Endothelial cell of umbilical vein (primary cell): ENCODE measurements around the gene SETD6. TPM values are rescaled to one million over a fixed set of nuclear protein-coding genes. Genes with fewer than 3 reads are reported as not detected.

Source experiments
- BruUV-seq: library from RNA; stranded (reverse); fragments of 400-500 nt; replicated peaks from 2 replicates; lab custom pipeline; 2021; lab: Mats Ljungman, UMichigan
- CTCF ChIA-PET: fragments of 300-600, 350-600 bp; sonication (Branson Sonifier 250); formaldehyde crosslinking; loops from one replicate; lab custom pipeline; 2021; ENCODE audit warnings: antibody characterized with exemption, inconsistent platforms; lab: Charles Lee
- POLR2A ChIA-PET: fragments of 300-600, 350-600 bp; sonication (Branson Sonifier 250); formaldehyde crosslinking; loops from one replicate; lab custom pipeline; 2021; ENCODE audit warnings: antibody characterized with exemption, inconsistent platforms; lab: Charles Lee
- DNase-seq: peaks from one replicate; pipeline ENCODE4 v3.0.0-alpha.2; 2011; ENCODE audit warnings: low read depth, low spot score
- FAIRE-seq: peaks from 2 replicates; lab custom pipeline; 2011; peaks lifted over from hg19 to GRCh38; lab: Jason Lieb, UNC
- H2AFZ ChIP-seq: 2 replicates; pipeline ENCODE4 v1.6.0; 2012; ENCODE audit warnings: low read depth, low read length, control low read depth, inconsistent platforms
- H3K27ac ChIP-seq: 2 replicates; pipeline ENCODE4 v1.5.1; 2011; ENCODE audit warnings: low read depth, mild to moderate bottlenecking, control low read depth, low read length, moderate library complexity; ENCODE audit not compliant: insufficient read depth
- H3K27me3 ChIP-seq, 2 experiments: 2 replicates each; pipeline versions ENCODE4 v1.6.0 to v1.6.1; 2011; ENCODE audit warnings: low read length in 2 of 2, mixed read lengths in 1 of 2; ENCODE audit not compliant: control insufficient read depth in 2 of 2, insufficient read depth in 2 of 2
- H3K36me3 ChIP-seq, 2 experiments: 2 replicates in 1 of 2; 3 replicates in 1 of 2; pipeline ENCODE4 v1.5.1; 2011; ENCODE audit warnings: low read length in 2 of 2, mild to moderate bottlenecking in 1 of 2, moderate library complexity in 1 of 2; ENCODE audit not compliant: control insufficient read depth in 2 of 2, insufficient read depth in 2 of 2; ENCODE audit errors: extremely low read depth in 1 of 2
- H3K4me1 ChIP-seq: 3 replicates; pipeline ENCODE4 v1.5.1; 2011; ENCODE audit warnings: mild to moderate bottlenecking, low read length; ENCODE audit not compliant: control insufficient read depth, insufficient read depth; ENCODE audit errors: extremely low read depth
- H3K4me2 ChIP-seq: 2 replicates; pipeline ENCODE4 v1.6.1; 2011; ENCODE audit warnings: low read length, control low read depth, mixed read lengths; ENCODE audit not compliant: insufficient read depth
- H3K4me3 ChIP-seq, 3 experiments: fragments of 200-600 bp in 1 of 3; sonication (generic), shearing (Covaris generic) in 1 of 3; replicated peaks in 1 of 3; 2 replicates each; pipeline ENCODE4 v1.5.1; 2011 to 2016; ENCODE audit warnings: control low read depth in 3 of 3, low read length in 3 of 3, mild to moderate bottlenecking in 2 of 3, inconsistent platforms in 1 of 3, low read depth in 1 of 3, moderate library complexity in 1 of 3; ENCODE audit not compliant: insufficient read depth in 1 of 3
- H3K79me2 ChIP-seq: 2 replicates; pipeline ENCODE4 v1.6.0; 2012; ENCODE audit warnings: low read length, inconsistent platforms; ENCODE audit not compliant: control insufficient read depth, insufficient read depth
- H3K9ac ChIP-seq: replicated peaks from 2 replicates; pipeline ENCODE3; 2011; ENCODE audit warnings: low read length, control low read depth; ENCODE audit not compliant: insufficient read depth; ENCODE audit errors: extremely low read depth
- H3K9me1 ChIP-seq: replicated peaks from 3 replicates; pipeline ENCODE4 v1.6.0; 2011; ENCODE audit warnings: mild to moderate bottlenecking, low read length; ENCODE audit not compliant: control insufficient read depth, insufficient read depth; ENCODE audit errors: extremely low read depth
- H3K9me3 ChIP-seq: replicated peaks from 2 replicates; pipeline ENCODE4 v1.5.1; 2012; ENCODE audit warnings: low read length, inconsistent platforms; ENCODE audit not compliant: control insufficient read depth, insufficient read depth
- H4K20me1 ChIP-seq: replicated peaks from 2 replicates; pipeline ENCODE3; 2011; ENCODE audit warnings: mild to moderate bottlenecking, low read length; ENCODE audit not compliant: control insufficient read depth, insufficient read depth; ENCODE audit errors: extremely low read depth
- EZH2 ChIP-seq: IDR thresholded peaks from 2 replicates; pipeline ENCODE4 v1.6.1; 2012; ENCODE audit warnings: borderline replicate concordance, low read depth, mild to moderate bottlenecking, moderate library complexity, low read length, inconsistent platforms; ENCODE audit not compliant: severe bottlenecking
- FOS ChIP-seq: IDR thresholded peaks from 2 replicates; pipeline ENCODE4 v1.6.1; 2011; ENCODE audit warnings: mild to moderate bottlenecking, low read length, moderate library complexity, borderline replicate concordance; ENCODE audit not compliant: insufficient read depth
- GATA2 ChIP-seq: IDR thresholded peaks from 2 replicates; pipeline ENCODE4 v1.7.0; 2011; ENCODE audit warnings: low read depth, mild to moderate bottlenecking, moderate library complexity, mixed read lengths, low read length; ENCODE audit not compliant: insufficient read length, insufficient read depth
- JUN ChIP-seq: IDR thresholded peaks from 2 replicates; pipeline ENCODE4 v1.6.1; 2011; ENCODE audit warnings: borderline replicate concordance, low read depth; ENCODE audit not compliant: insufficient read length, insufficient read depth
- MYC ChIP-seq: IDR thresholded peaks from one replicate; pipeline ENCODE4 v1.6.1; 2011; ENCODE audit warnings: mild to moderate bottlenecking, low read depth, low read length
- POLR2A ChIP-seq: IDR thresholded peaks from 2 replicates; pipeline ENCODE4 v1.6.1; 2012; ENCODE audit warnings: low read depth, mild to moderate bottlenecking, control low read depth, low read length
- POLR2AphosphoS5 ChIP-seq: IDR thresholded peaks from 2 replicates; pipeline ENCODE4 v1.6.1; 2012; ENCODE audit warnings: low read depth, mild to moderate bottlenecking, control low read depth, low read length, moderate library complexity; ENCODE audit not compliant: insufficient read depth
- dilution Hi-C: fragments of 300-500 bp; cut with MboI; formaldehyde crosslinking; loops from one replicate; pipeline ENCODE4 v1.15.0; 2019; ENCODE audit warnings: low sequenced_read_pairs; ENCODE audit not compliant: extremely low pct_ligation_motif_present
- intact Hi-C: fragments of 100-400 bp; cut with micrococcal nuclease; formaldehyde crosslinking; loops from one replicate; pipeline ENCODE4 v1.10.0; 2022
- polyA plus RNA-seq, 4 experiments: library from polyadenylated mRNA; depleted of rRNA in 3 of 4; stranded (reverse) in 3 of 4; unstranded in 1 of 4; fragments of >200 nt; gene quantifications; 2 replicates each; pipeline versions ENCODE4 v1.2.1 to v1.2.3, GENCODE V29; 2011 to 2012; ENCODE audit warnings: missing spikeins in 1 of 4
- total RNA-seq: library from RNA; stranded (reverse); gene quantifications from 2 replicates; pipeline ENCODE4 v1.2.3, GENCODE V29; 2021
- TF ChIP-seq, protein P1 (sequence below): IDR thresholded peaks from 2 replicates; pipeline ENCODE4 v1.6.1; 2011; ENCODE audit not compliant: insufficient read depth, insufficient read length
- TF ChIP-seq, protein P2 (sequence below), 2 donors: IDR thresholded peaks; 1 replicate in 1 of 2; 2 replicates in 1 of 2; pipeline ENCODE4 v1.5.1; 2011; ENCODE audit warnings: low read length in 2 of 2, mild to moderate bottlenecking in 2 of 2, moderate library complexity in 2 of 2, control low read depth in 1 of 2, inconsistent platforms in 1 of 2, low read depth in 1 of 2; ENCODE audit not compliant: insufficient read depth in 1 of 2; ENCODE audit errors: extremely low read depth in 1 of 2

SETD6 gene
- total and polyA plus RNA-seq, 2 donors (not counting 3 experiments of a cell fraction or from before 2014, with no cell fraction given) = 10.2 to 16.4 TPM

DNA sequence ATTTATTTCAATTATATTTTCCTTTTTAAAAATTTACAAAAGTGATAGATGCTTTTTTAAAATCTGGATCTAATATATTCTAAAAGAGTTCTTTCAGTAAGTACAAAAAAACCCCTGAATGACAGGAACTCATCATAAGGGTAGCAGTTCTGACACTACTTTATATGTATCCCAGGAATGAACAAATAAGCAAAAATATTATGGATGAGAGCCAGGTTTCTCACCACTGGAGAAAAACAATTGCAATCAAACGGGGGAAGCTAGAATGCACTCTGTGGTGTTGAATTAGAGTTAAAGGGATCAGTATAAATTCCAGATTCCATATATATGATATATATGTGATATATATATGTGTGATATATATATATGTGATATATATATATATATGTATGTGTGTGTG is 38.5 kb upstream of the SETD6 start:
- TF ChIP-seq MYC (no peak), FOS (no peak), POLR2AphosphoS5 (no peak), JUN (no peak)
- TF ChIP-seq, protein P1, sequence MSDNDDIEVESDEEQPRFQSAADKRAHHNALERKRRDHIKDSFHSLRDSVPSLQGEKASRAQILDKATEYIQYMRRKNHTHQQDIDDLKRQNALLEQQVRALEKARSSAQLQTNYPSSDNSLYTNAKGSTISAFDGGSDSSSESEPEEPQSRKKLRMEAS = no peak
- peaks cover 12% of the 10 kb centered on the region for H3K4me1 ChIP-seq
- H3K9ac ChIP-seq = no peak overlapping the region
- intact Hi-C loops = no loop called here
- H3K9me3 ChIP-seq = no peaks in the 10 kb centered on the region
- H3K4me3 ChIP-seq = no peak overlapping the region
- no peaks in the 10 kb centered on the region for H3K79me2 ChIP-seq
- H2AFZ ChIP-seq = no peak overlapping the region
- ChIA-PET CTCF (interaction anchor here (0.6 to 6.3 kb wide), 5 partner anchors 11 to 238 kb away, joined by 3 to 30 read pairs (median 3); no protein-coding TSS in a partner anchor), POLR2A (no interaction called here)
- H3K36me3 ChIP-seq = no peaks in the 10 kb centered on the region
- no peak for DNase-seq
- no TSS peak for BruUV-seq
- H3K27ac ChIP-seq = no peak overlapping the region
- H3K9me1 ChIP-seq = no peaks in the 10 kb centered on the region
- H3K27me3 ChIP-seq = no peaks in the 10 kb centered on the region
- no peak for FAIRE-seq
- dilution Hi-C loops = no loop called here
- no peak overlapping the region for H3K4me2 ChIP-seq
- H4K20me1 ChIP-seq = no peaks in the 10 kb centered on the region

DNA sequence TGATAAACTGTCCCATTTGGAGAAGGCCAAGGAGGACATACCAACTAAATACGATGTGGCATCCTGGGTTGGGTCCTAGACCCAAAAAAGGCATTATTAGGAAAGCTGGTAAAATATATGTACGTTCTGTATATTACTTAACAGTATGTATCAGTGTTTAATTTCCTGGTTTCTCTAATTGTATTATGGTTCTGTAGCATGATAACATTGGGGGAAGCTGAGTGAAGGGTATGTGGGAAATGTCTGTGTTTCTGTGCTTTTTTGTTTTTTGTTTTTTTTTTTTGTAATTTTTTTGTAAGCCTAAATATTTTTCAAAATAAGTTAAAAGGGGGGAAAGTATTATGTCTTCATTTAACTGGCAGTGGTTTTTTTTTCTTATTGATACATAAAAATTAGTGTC is 36.9 kb upstream of the SETD6 start:
- CTCF ChIA-PET = interaction anchor here (2.6 kb wide), 1 partner anchor 9 kb away, joined by 10 read pairs; no protein-coding TSS in a partner anchor

More for the DNA sequence above, 36.9 kb upstream of the SETD6 start:
- H2AFZ ChIP-seq = no peak overlapping the region
- H3K36me3 ChIP-seq = no peaks in the 10 kb centered on the region
- POLR2A ChIA-PET = no interaction called here
- H3K27me3 ChIP-seq = no peaks in the 10 kb centered on the region
- intact Hi-C loops = no loop called here
- H3K9me3 ChIP-seq = no peaks in the 10 kb centered on the region
- H3K79me2 ChIP-seq = no peaks in the 10 kb centered on the region
- dilution Hi-C loops = no loop called here
- H3K4me2 ChIP-seq = no peak overlapping the region
- no peak overlapping the region for H3K27ac ChIP-seq
- no peak overlapping the region for H3K4me3 ChIP-seq
- BruUV-seq = no TSS peak
- DNase-seq = no peak
- H3K9me1 ChIP-seq = no peaks in the 10 kb centered on the region
- H4K20me1 ChIP-seq = no peaks in the 10 kb centered on the region
- FAIRE-seq = no peak
- no peak overlapping the region for H3K9ac ChIP-seq
- H3K4me1 ChIP-seq = peaks cover 12% of the 10 kb centered on the region
- TF ChIP-seq GATA2 (no peak), POLR2AphosphoS5 (no peak), EZH2 (no peak), JUN (no peak), FOS (no peak), POLR2A (no peak), MYC (no peak)
- TF ChIP-seq, protein P1 = no peak
- TF ChIP-seq, protein P2, sequence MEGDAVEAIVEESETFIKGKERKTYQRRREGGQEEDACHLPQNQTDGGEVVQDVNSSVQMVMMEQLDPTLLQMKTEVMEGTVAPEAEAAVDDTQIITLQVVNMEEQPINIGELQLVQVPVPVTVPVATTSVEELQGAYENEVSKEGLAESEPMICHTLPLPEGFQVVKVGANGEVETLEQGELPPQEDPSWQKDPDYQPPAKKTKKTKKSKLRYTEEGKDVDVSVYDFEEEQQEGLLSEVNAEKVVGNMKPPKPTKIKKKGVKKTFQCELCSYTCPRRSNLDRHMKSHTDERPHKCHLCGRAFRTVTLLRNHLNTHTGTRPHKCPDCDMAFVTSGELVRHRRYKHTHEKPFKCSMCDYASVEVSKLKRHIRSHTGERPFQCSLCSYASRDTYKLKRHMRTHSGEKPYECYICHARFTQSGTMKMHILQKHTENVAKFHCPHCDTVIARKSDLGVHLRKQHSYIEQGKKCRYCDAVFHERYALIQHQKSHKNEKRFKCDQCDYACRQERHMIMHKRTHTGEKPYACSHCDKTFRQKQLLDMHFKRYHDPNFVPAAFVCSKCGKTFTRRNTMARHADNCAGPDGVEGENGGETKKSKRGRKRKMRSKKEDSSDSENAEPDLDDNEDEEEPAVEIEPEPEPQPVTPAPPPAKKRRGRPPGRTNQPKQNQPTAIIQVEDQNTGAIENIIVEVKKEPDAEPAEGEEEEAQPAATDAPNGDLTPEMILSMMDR (IDR thresholded peaks at IDR 0.05; ENCODE audit: extremely low read depth in 1 of 2, insufficient read depth in 1 of 2, low read depth in 1 of 2, low read length in 2 of 2) = no peak
